CD4-positive, alpha-beta T cell treated with Interleukin-21 for 1 hour (primary cell): Measurements from ENCODE around the gene CCDC192.
"Not testable (repeated sequence)": the region's sequence is repeated elsewhere in the genome, so short reads cannot be mapped to it uniquely, and the experiment has no call there.

Source experiments
- DNase-seq: peaks from one replicate; pipeline ENCODE4 v3.0.0-alpha.2; 2020

The CCDC192 gene

DNA sequence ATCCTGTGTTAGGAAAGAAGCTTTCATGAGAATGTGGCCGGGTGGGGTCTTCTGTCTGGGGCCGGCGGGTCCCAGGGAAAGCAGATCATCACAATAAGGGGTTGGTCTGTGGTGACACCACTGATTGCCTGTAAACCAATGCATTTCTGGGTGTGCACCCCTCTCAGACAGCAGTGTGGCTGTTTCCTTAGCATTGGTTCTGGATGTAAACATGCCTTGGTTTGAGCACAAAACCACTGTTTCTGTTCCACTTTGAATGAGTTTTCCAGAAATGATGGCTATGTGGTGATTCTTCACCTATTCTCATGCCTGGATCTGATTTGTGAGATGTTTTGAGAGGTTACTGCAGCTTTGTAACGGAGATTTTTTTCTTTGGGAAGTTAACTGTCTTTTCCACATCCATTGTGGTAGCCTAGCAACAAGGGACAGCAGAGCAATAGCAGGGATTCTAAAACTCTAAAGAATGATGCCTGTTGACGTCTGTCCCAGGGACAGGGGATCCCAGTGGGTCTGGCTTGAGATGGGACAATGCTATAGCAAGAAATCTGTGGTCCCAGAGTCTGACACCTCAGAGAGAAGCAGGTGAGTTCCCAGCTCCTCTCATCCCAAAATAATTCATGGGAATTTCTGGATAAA is at the start of gene CCDC192:
Gene CCDC192 (plus strand): TSS at position 466 of the 636 bp plus-strand sequence. CDS start 55 bp downstream, at position 521.
- no peak for DNase-seq

- DNase-seq: no peak
Measured at GRCh38 chr5:127656825-127657224, 46.4 kb upstream of the CCDC192 start.

DNA sequence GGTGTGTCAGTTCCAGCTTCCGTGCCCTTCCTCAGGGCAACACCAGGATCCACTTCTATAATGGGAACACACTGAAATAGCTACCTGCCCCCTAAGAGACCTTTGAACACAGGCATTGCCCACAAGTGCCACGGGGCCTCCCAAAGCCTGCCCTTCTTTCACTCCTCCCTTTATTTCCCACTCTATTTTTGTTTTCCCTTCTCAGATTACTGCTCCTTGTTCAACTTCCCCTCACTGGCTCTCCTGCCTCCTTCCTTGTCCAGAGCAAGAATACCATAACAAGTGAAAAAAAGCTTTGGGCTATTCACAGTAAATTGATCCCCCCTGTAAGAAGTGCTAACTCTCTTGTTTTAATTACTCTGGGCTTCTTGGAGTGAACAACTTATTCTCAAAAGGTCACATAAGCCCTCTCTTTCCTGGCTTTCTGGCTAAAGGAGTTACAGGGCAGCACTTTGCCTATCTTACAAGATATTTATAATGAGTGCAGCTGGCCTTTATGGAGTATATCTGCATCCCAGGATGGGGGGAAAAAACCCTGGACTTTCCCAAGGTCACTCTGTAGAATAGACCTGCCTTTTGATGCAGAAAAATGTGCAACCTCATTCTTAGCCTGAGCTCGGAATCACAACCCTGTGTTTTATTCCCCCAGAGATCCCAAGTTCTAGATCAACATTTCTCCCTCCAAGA is 43.0 kb upstream of the CCDC192 start:
- DNase-seq: no peak

DNA sequence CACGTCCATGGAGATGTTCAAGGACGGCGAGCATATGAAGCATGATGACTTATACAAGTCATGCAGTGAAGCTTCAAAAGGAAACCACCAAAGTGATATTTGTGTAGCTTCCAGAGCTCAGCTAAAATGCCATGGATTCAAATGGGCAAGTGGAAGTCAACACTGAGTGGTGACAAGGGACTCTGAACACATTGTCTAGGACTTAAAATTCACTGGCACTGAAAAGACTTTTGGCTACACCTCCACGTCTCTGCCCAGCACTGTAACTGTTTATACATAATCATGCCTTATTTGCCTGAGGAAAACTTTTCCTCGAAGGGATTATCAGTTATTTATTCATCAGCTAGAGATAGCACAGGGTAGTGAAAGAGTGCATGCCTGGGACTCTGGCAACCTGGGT is 39.1 kb upstream of the CCDC192 start:
- no peak for DNase-seq

- DNase-seq: no peak
Measured at GRCh38 chr5:127665641-127666040, 37.5 kb upstream of the CCDC192 start.

GRCh38 chr5:127666043-127666716 is 37.0 kb upstream of the CCDC192 start:
- DNase-seq: no peak

- DNase-seq: no peak
Measured at GRCh38 chr5:127667926-127668325, 35.3 kb upstream of the CCDC192 start.

GRCh38 chr5:127671218-127671617 is 32.0 kb upstream of the CCDC192 start:
- DNase-seq: no peak

GRCh38 chr5:127673117-127673800 is 29.9 kb upstream of the CCDC192 start:
- DNase-seq: no peak

GRCh38 chr5:127676951-127677350 is 26.2 kb upstream of the CCDC192 start:
- not testable (repeated sequence) for DNase-seq

DNA sequence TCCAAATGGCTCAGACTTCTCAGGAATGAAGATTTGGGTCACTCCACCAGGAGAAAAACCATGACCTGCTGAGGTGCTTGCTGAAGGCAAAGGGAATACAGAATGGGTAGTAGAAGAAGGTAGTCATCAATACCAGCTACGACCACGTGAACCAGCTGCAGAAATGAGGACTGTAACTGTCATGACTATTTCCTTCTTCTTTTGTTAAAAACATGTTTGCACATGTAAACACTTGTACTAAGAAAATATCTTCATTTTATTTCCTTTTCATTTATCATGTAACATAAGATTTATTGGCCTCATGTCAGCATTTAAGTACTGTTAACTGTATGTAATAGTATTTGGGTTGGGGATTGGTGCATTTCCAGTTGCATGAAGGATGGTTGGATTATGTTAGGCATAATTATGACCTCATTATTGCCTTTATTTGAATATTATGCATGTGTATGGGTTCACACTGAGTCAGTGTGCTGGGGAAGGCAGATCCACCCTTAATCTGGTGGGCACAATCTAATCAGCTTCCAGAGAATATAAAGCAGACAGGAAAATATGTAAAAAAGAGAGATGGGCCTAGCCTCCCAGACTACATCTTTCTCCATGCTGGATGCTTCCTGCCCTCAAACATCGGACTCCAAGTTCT is 23.4 kb upstream of the CCDC192 start:
- not testable (repeated sequence) for DNase-seq

- DNase-seq: no peak
Measured at GRCh38 chr5:127680595-127680994, 22.6 kb upstream of the CCDC192 start.

GRCh38 chr5:127683008-127683407 is 20.2 kb upstream of the CCDC192 start:
- DNase-seq: no peak

DNA sequence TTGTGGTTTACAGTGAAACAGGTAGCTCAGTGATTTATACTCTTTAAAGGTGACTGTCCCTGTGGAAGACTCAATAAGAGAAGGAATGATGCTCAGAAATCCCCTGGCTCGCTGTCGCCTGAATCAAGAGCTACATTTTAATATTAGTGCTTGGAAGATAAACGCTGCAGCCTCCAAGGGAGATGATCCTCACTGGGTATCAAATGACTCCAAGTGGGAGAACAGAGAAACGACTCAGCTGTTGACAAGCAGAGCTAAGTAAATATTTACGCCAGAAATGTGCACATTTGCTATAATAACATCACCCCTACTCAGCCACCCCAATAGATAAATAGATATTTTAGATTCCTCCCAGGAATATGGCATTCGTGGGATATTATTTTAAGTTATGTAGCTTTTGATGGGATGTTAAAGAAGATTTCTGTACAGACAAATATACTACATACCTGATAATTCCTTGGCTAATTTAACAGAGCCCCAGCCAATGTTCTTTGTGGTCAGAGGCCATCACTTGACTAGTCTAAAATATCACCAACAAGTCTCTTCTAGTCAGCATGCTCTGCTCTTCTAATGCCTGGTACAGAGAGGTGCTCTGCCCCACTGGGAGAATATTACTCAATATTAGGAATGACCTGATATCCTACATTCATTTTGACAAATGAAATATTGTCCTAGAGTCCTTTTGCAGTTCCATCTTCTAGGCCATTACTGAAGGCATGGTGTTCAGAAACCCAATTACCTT is 18.3 kb upstream of the CCDC192 start:
- no peak for DNase-seq

- no peak for DNase-seq
Measured at GRCh38 chr5:127685662-127686061, 17.5 kb upstream of the CCDC192 start.

DNA sequence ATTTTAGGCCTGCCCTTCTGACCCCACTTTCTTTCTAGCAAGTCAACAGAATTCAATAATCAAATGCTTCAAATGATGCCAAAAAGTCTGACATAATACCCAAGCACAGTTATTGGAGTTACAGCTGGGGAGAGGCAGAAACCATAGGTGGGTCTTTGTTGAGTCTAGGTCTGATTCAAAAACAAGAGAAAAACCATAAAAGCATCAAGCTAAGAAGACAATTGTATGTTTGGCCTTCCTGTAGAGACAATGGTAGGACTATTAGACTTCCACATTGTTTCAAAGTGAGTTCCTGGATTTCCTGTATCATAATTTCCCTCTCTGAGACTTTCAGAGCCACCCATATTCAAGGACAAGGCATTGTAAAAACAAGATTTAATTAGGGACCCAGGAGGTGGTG is 16.8 kb upstream of the CCDC192 start:
- no peak for DNase-seq

DNA sequence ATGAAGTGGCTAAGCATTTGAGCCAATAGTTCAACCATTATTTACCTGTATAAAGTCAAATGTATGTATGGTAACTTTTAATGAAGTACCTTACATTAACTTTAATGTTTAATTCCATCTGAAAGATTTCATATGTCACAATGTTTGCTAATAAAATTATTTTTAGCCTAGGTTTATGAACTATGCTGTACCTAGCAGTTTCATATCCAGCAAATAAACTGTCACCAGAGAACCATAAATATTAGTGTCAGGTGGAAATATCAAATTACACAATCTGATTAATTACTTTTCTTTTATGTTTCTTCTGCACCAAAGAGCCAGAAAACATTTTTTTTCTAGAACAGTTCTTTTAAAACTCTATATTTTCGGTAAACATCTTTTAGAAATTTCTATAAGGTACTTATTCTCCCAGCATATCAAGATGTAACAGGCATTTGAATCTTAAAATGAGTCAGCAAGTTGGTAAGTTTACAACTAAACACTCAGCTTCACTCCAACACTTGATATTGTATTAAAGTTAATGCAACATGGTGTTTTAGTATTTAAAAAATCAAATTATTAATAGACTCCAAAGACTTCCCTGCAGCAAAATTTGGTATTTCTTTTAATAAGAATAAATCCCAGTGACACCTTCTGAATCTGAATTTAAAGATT is 8.5 kb upstream of the CCDC192 start:
- no peak for DNase-seq

DNA sequence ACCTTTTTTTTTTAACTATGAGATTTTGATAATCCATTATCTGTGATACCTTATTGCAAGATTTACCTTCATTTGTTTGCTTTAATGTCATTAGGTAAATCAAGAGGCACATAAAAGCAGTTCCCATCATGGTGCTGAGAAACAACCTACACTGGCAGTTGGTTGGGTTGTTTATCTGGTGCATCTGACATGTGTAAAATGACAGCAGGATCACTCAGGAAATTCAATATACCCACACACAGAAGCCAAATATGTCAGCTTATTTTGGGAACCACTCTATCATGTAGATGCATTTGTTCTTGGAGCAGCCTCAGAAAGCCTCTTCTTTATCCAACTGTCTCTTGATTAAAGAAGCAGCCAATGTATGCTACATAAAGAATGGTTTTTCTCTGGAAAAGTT is 7.8 kb upstream of the CCDC192 start:
- no peak for DNase-seq

- no peak for DNase-seq
Measured at GRCh38 chr5:127696683-127697082, 6.5 kb upstream of the CCDC192 start.

DNA sequence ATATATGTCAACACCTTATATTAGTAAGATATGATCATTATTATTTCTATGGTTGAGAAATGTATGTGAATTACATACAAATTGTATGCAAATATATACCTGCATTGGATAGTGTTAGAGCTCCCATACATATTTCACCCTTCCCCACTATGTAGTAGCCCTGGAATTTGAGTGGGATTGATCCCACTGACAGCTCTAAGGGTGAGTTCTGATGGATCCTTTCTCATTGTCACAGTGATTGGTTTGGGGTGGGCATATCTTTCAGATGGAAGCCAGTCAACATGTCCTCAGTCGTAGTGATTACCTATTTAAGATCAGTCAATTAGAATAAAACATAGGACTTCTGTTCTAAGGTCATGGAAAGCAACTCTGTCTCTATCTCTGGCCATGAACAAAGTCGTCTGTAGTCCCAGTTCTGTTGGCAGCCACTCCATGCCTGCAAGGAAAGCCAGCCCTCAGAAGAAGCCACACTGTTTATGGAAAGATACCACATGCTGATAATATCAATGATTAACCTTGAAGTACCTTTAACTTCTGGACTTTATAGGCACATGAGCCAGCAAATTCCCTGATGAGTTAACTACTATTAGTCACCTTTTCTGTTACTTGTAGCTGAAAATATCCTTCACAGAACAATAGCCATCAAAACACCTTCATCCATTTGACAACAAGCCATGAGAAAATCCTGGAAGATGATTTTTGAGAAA is 5.1 kb upstream of the CCDC192 start:
- DNase-seq: no peak

DNA sequence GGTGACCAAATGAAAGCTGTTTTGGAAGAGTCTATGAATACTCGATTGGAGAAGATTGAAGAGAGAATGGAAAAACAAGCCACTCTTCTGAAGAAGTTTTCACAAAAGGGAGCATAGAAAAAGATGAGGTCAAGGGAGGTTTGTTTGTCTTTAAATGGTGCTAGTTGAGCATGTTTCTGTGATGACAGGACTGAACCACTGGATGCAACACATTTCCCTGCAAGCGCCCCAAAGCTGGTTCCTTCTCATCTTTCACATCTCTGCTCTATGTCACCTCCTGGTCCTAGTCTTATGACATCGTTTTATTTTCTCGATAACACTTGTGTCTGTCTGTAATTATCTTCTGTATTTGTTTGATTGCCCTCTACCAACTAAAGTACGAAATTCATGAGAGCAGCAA is 3.8 kb upstream of the CCDC192 start:
- DNase-seq: no peak
